Lower leg skin (tissue), 3 donors: Measurements from ENCODE around the gene ICE1.

Experiments used
- POLR2A ChIP-seq, 2 donors: fragments of 450-650 bp; IDR thresholded peaks; one replicate each; pipeline ENCODE4 v1.6.1; 2016 to 2017; ENCODE audit warnings: antibody characterized with exemption in 2 of 2, mild to moderate bottlenecking in 1 of 2, moderate library complexity in 1 of 2
- TF ChIP-seq, protein P1 (sequence below), 3 donors: fragments of 450-650 bp; IDR thresholded peaks; one replicate each; pipeline ENCODE4 v1.5.1; 2016; ENCODE audit warnings: antibody characterized with exemption in 3 of 3, mild to moderate bottlenecking in 3 of 3, moderate library complexity in 2 of 3

DNA sequence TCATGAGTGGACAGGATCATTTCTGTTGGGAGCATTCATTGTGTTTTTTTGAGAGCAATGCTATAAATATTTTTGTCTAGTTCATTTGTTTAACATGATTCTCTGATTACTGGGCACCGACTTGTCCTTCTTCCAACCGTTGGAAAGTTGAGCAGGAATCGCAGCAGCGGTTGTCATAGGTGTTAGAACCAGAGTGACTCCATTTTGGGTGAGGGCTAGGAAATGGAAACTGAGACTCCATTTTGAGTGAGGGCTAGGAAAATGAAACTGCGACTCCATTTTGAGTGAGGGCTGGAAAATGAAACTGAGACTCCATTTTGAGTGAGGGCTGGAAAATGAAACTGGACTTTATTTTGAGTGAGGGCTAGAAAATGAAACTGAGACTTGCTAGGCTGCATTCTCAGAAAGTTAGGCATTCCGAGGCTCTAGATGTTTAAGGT lies 100.6 kb downstream of the ICE1 start:
- TF ChIP-seq, protein P1, sequence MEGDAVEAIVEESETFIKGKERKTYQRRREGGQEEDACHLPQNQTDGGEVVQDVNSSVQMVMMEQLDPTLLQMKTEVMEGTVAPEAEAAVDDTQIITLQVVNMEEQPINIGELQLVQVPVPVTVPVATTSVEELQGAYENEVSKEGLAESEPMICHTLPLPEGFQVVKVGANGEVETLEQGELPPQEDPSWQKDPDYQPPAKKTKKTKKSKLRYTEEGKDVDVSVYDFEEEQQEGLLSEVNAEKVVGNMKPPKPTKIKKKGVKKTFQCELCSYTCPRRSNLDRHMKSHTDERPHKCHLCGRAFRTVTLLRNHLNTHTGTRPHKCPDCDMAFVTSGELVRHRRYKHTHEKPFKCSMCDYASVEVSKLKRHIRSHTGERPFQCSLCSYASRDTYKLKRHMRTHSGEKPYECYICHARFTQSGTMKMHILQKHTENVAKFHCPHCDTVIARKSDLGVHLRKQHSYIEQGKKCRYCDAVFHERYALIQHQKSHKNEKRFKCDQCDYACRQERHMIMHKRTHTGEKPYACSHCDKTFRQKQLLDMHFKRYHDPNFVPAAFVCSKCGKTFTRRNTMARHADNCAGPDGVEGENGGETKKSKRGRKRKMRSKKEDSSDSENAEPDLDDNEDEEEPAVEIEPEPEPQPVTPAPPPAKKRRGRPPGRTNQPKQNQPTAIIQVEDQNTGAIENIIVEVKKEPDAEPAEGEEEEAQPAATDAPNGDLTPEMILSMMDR (IDR thresholded peaks at IDR 0.05), result no peak
- TF ChIP-seq POLR2A (IDR thresholded peaks at IDR 0.05), result no peak
